BE2C (cell line): ENCODE data around the gene STK39.

Source experiments
- DNase-seq: peaks from one replicate; pipeline ENCODE4 v3.0.0-alpha.2; 2020
- H3K27me3 ChIP-seq: fragments of 250-450 bp; sonication (Bioruptor Pico); 2 replicates; pipeline ENCODE4 v1.5.1; 2020; ENCODE audit warnings: mild to moderate bottlenecking
- H3K36me3 ChIP-seq: fragments of 250-450 bp; sonication (Bioruptor Pico); 2 replicates; pipeline ENCODE4 v1.5.1; 2020; ENCODE audit warnings: mild to moderate bottlenecking
- H3K4me1 ChIP-seq: fragments of 250-450 bp; sonication (Bioruptor Pico); 2 replicates; pipeline ENCODE4 v1.5.1; 2020
- H3K4me3 ChIP-seq: 2 replicates; pipeline ENCODE4 v1.5.1; 2011; ENCODE audit warnings: low read depth, low read length
- H3K9me3 ChIP-seq: fragments of 250-450 bp; sonication (Bioruptor Pico); 2 replicates; pipeline ENCODE4 v1.5.1; 2020
- TF ChIP-seq, protein P1 (sequence below): IDR thresholded peaks from 2 replicates; pipeline ENCODE4 v1.5.1; 2012; ENCODE audit warnings: mild to moderate bottlenecking, low read depth, low read length

The STK39 gene

DNA sequence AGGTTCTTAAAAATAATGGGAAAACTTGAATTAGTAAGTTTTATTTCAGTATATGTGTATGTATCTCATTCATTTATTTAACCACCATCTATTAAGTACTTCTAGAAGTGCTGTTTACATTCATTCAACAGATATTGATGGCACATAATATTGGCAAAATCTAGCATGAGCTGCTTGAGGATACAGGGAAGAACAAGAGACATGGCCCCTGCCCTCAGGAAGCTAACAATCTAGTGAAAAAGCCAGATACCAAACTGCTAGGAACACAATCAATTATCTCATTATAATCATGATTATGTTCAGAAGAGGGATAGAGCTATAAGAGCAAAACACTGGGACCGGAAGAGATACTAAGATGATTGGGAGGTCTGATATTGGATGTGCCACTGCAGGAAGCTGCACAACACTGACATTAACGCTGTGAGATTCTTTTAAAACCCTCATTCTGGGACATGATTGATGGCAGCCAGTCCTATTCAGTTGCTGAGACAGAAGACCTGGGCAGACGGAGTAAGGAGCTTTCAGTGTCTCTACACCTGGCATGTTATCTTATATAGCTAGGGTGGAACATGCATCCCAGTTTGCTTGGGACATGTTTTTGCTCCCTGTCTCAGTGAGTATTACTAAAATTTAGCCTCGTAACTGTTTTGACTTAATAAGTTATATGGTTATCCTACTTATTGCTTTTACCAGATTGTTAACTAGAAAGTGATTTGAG, 314.1 kb downstream of the STK39 start:
- Histone ChIP-seq H3K9me3 (no peaks in the 10 kb centered on the region), H3K4me1 (no peaks in the 10 kb centered on the region), H3K36me3 (no peaks in the 10 kb centered on the region), H3K27me3 (no peaks in the 10 kb centered on the region), H3K4me3 (no peak overlapping the region)
- TF ChIP-seq, protein P1, sequence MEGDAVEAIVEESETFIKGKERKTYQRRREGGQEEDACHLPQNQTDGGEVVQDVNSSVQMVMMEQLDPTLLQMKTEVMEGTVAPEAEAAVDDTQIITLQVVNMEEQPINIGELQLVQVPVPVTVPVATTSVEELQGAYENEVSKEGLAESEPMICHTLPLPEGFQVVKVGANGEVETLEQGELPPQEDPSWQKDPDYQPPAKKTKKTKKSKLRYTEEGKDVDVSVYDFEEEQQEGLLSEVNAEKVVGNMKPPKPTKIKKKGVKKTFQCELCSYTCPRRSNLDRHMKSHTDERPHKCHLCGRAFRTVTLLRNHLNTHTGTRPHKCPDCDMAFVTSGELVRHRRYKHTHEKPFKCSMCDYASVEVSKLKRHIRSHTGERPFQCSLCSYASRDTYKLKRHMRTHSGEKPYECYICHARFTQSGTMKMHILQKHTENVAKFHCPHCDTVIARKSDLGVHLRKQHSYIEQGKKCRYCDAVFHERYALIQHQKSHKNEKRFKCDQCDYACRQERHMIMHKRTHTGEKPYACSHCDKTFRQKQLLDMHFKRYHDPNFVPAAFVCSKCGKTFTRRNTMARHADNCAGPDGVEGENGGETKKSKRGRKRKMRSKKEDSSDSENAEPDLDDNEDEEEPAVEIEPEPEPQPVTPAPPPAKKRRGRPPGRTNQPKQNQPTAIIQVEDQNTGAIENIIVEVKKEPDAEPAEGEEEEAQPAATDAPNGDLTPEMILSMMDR: no peak
- DNase-seq: no peak

DNA sequence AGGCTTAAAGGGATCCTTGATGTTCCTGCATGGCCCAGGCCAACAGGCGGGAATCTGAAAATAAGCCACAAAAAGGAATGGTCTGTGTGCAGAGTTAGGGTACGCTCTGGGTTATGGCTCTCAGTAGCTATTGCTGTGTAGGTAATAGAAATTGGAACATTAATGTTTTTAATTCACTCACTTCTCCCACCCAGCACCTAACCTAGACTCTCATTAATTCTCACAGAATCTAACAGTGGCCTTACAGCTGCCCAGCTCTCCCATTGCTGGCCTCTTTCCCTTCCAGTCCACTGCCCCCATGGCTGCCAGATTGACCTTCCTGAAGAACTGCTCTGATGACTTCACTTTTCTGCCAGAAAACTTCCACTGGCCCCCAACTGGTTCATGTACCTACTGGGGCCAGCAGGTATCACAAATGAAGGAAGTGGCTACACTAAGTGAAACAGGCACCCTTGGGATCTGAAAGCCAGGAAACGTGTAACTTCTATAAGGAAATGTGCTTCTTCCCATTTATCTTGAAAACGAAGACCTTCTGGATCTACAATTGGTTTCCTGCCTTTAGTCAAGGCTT, 315.2 kb downstream of the STK39 start:
- H3K9me3 ChIP-seq: no peaks in the 10 kb centered on the region
- no peak for DNase-seq
- no peaks in the 10 kb centered on the region for H3K4me1 ChIP-seq
- H3K27me3 ChIP-seq: no peaks in the 10 kb centered on the region
- H3K4me3 ChIP-seq: no peak overlapping the region
- TF ChIP-seq, protein P1: no peak
- H3K36me3 ChIP-seq: no peaks in the 10 kb centered on the region

DNA sequence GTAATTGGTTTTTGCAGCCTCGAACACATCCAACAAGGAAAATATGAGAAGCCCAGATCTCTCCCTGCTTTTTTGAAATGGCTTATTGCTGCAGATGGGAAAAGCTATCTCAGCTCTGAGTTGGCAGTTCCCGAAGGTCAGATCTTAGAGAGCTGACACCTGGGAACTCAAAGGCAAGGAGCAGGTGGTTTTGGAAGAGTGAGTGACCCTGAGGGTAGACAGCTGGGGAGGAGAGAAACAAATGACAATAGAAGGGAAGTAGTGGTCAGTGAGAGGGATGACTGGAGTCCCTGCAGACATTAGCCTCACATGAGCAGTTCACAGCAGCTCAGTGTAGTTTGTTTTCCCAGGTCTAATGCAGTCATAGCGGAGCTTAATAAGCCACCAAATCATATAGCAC, 317.9 kb downstream of the STK39 start:
- TF ChIP-seq, protein P1: no peak
- no peak for DNase-seq
- H3K9me3 ChIP-seq: no peaks in the 10 kb centered on the region

DNA sequence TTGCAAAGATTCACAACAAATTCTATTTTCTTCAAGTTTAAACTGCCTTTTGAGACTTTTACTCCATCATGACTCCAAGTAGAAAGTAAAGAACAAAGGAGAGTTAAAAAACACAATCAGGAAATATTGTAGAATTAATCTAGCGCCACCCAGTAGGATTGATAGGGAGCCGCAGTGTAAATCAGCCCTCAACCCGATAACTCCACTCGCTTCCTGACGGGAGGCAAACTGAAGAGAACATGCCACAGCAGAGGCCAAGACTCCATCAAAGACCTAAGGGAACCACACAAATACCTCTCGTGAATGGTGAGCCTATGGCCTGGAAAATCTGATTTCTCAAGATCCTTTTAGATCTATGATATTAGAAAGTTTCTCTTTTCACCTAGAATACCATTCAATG, 319.0 kb downstream of the STK39 start:
- no peaks in the 10 kb centered on the region for H3K36me3 ChIP-seq
- H3K4me3 ChIP-seq: no peak overlapping the region
- H3K4me1 ChIP-seq: no peaks in the 10 kb centered on the region
- no peaks in the 10 kb centered on the region for H3K27me3 ChIP-seq
- DNase-seq: no peak
- TF ChIP-seq, protein P1: no peak
- H3K9me3 ChIP-seq: no peaks in the 10 kb centered on the region

More for the DNA sequence above, 317.9 kb downstream of the STK39 start:
- Histone ChIP-seq H3K27me3 (no peaks in the 10 kb centered on the region), H3K4me1 (no peaks in the 10 kb centered on the region), H3K4me3 (no peak overlapping the region), H3K36me3 (no peaks in the 10 kb centered on the region)

DNA sequence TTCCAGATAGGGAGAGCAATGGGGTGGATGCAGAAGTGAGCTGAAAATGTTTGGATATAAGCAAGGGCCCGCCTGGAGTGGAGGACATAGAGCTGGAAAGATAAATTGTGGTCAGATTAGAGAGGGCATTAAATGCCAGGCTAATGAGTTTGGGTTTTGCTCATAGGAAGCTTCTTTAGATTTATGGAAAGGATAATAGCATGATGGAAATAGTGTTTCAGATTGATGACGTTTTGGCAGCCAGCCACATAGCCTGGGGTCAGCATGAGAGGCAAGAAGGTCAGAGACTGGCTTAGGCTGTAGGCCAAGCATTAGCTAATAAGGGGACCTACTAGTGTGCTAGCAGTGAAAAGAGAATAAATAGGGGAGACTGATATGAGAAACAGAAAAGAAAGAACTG, 321.6 kb downstream of the STK39 start:
- H3K27me3 ChIP-seq: no peaks in the 10 kb centered on the region
- peak; percentile 60 for DNase-seq
- no peak overlapping the region for H3K4me3 ChIP-seq
- TF ChIP-seq, protein P1: no peak
- no peaks in the 10 kb centered on the region for H3K4me1 ChIP-seq
- H3K36me3 ChIP-seq: no peaks in the 10 kb centered on the region
- no peaks in the 10 kb centered on the region for H3K9me3 ChIP-seq

DNA sequence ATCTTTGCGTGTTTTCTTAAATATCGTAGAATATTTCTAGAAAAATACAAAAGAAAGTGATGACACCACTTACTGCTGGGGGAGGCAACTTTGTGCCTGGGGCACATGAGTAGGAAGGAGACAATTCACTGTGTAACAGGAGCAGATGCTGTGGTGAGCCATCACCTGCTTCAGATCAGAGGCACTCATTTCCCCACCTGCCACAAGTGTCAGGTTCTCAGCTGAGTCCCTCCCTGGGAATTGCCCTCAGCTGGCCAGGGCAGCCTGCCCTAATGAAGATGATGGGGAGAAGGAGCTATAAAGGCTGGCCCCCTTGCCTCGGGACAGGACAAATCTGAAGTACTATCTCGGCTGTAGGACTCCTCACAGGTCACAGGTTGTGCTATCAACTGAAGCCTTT, 322.8 kb downstream of the STK39 start:
- no peak for DNase-seq
- Histone ChIP-seq H3K27me3 (no peaks in the 10 kb centered on the region), H3K9me3 (no peaks in the 10 kb centered on the region), H3K4me1 (no peaks in the 10 kb centered on the region), H3K4me3 (no peak overlapping the region), H3K36me3 (no peaks in the 10 kb centered on the region)
- TF ChIP-seq, protein P1: no peak
